ENCODE results near the gene LRRC2. TPM values are rescaled to one million over a fixed set of nuclear protein-coding genes. Genes with fewer than 3 reads are reported as not detected.

The LRRC2 gene
- total RNA-seq, 1 experiment from 2014 or later = 0.26 TPM

DNA sequence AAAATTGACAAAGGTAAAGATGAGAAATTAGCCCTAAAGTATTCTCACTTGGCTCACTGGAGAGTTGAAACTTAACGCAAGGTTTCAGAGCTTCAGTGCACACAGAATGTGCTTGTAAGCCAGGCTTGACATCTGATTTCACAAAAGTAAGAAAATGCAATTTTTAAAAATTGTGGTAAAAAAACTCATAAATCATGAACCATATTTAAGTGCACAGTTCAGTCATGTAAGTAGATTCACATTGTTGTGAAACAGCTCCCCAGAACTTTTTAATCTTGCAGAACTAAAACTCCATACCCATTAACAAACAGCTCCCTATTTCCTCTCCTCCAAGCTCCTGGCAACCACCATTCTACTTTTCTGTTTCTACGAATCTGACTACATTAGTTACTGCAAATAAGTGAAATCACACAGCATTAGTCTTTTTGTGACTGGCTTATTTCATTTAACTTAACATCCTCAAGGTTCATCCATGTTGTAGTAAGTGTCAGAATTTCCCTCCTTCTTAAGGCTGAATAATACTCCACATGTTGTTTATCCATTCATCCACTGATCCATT lies 53.8 kb downstream of the LRRC2 start:
- POLR2A ChIA-PET (ENCODE audit: unreplicated experiment) = no interaction called here
- Histone ChIP-seq H3K36me3 (ENCODE audit: low read depth, low read length) (no peaks in the 10 kb centered on the region), H3F3A (ENCODE audit: low read length, unreplicated experiment) (peaks cover 6% of the 10 kb centered on the region), H3K9ac (ENCODE audit: low read length) (no peak overlapping the region), H3K79me2 (ENCODE audit: low read length) (no peaks in the 10 kb centered on the region), H3K4me3 (ENCODE audit: low read length) (no peak overlapping the region), H2AFZ (ENCODE audit: low read length) (0 out of 2 replicates have a peak overlapping the region, but pooled peaks have one; percentile 21), H3K4me2 (ENCODE audit: low read length) (no peak overlapping the region), H3K27ac (ENCODE audit: low read length) (no peak overlapping the region), H3K9me3 (ENCODE audit: low read length) (no peaks in the 10 kb centered on the region), H3K4me1 (ENCODE audit: insufficient read depth, low read length) (peaks cover 14% of the 10 kb centered on the region), H3K9me2 (replicated peaks; ENCODE audit: low read length) (no peaks in the 10 kb centered on the region), H3K27me3 (ENCODE audit: low read length) (no peaks in the 10 kb centered on the region), H4K20me1 (ENCODE audit: low read length) (no peaks in the 10 kb centered on the region)
- TF ChIP-seq EZH2 (IDR thresholded peaks at IDR 0.05; ENCODE audit: low read length, unreplicated experiment) (no peak), EZH2phosphoT487 (IDR thresholded peaks at IDR 0.05; ENCODE audit: borderline replicate concordance, low read length) (no peak)
- TF ChIP-seq, protein P1, sequence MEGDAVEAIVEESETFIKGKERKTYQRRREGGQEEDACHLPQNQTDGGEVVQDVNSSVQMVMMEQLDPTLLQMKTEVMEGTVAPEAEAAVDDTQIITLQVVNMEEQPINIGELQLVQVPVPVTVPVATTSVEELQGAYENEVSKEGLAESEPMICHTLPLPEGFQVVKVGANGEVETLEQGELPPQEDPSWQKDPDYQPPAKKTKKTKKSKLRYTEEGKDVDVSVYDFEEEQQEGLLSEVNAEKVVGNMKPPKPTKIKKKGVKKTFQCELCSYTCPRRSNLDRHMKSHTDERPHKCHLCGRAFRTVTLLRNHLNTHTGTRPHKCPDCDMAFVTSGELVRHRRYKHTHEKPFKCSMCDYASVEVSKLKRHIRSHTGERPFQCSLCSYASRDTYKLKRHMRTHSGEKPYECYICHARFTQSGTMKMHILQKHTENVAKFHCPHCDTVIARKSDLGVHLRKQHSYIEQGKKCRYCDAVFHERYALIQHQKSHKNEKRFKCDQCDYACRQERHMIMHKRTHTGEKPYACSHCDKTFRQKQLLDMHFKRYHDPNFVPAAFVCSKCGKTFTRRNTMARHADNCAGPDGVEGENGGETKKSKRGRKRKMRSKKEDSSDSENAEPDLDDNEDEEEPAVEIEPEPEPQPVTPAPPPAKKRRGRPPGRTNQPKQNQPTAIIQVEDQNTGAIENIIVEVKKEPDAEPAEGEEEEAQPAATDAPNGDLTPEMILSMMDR (conservative IDR thresholded peaks at IDR 0.05; ENCODE audit: low read depth, low read length) = no peak
- intact Hi-C loops (cut with micrococcal nuclease) = no loop called here
- CTCF ChIA-PET = interaction anchor here (0.6 kb wide), 1 partner anchor 46 kb away, joined by 8 read pairs; no protein-coding TSS in a partner anchor
- DNase-seq (no peak), ATAC-seq (no peak)
- no TSS peak for BruUV-seq (replicated peaks)

GRCh38 chr3:46509661-46510187 lies 56.4 kb downstream of the LRRC2 start:
- no peak for TF ChIP-seq EZH2 (IDR thresholded peaks at IDR 0.05; ENCODE audit: low read length, unreplicated experiment)
- TF ChIP-seq, protein P1 (conservative IDR thresholded peaks at IDR 0.05; ENCODE audit: low read depth, low read length) = no peak
- no peak for TF ChIP-seq EZH2phosphoT487 (IDR thresholded peaks at IDR 0.05; ENCODE audit: borderline replicate concordance, low read length)
- Histone ChIP-seq H3K36me3 (ENCODE audit: low read depth, low read length) (no peaks in the 10 kb centered on the region), H3K4me3 (ENCODE audit: low read length) (no peak overlapping the region), H3F3A (ENCODE audit: low read length, unreplicated experiment) (no peaks in the 10 kb centered on the region), H3K4me2 (ENCODE audit: low read length) (no peak overlapping the region), H3K9ac (ENCODE audit: low read length) (no peak overlapping the region), H3K4me1 (ENCODE audit: insufficient read depth, low read length) (no peaks in the 10 kb centered on the region), H3K9me3 (ENCODE audit: low read length) (no peaks in the 10 kb centered on the region), H3K79me2 (ENCODE audit: low read length) (no peaks in the 10 kb centered on the region), H3K27ac (ENCODE audit: low read length) (no peak overlapping the region), H3K9me2 (replicated peaks; ENCODE audit: low read length) (no peaks in the 10 kb centered on the region), H3K27me3 (ENCODE audit: low read length) (no peaks in the 10 kb centered on the region), H4K20me1 (ENCODE audit: low read length) (no peaks in the 10 kb centered on the region), H2AFZ (ENCODE audit: low read length) (no peak overlapping the region)
- ChIA-PET POLR2A (ENCODE audit: unreplicated experiment) (no interaction called here), CTCF (no interaction called here)
- DNase-seq (no peak), ATAC-seq (no peak)
- intact Hi-C loops (cut with micrococcal nuclease) = no loop called here
- BruUV-seq (replicated peaks) = no TSS peak

DNA sequence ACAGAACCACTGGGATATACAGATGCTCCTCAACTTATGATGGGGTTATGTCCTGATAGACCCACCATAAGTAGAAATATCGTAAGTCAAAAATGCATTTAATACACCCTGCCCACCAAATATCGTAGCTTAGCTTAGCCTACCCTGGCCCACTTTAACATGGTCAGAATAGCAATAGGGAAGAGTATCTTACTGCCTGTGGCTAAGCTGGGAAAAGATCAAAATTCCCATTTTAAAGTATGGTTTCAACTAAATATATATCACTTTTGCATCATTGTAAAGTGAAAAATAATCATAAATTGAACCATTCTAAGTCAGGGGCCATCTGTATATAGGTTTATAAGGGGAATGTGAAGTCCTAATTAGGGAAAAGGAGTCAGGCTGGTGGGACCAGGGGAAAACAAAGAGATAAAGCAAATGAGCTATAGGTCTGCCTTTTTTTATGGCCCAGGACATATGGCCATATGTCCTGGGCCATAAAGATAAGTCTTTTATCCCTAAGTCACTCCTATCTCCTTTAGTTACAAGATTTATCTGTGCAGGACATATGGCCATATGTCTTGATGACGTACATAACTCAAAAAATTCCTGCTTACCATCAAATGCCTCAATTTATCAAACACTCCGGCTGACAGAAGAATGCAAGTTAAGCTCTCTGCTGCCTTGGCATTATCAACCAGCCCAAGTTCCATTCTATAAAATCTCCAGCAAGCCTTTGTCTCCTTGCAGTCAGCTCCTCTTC lies 57.1 kb downstream of the LRRC2 start:
- intact Hi-C loops (cut with micrococcal nuclease) = no loop called here
- ChIA-PET POLR2A (ENCODE audit: unreplicated experiment) (no interaction called here), CTCF (no interaction called here)
- H2AFZ ChIP-seq (ENCODE audit: low read length) = no peak overlapping the region
- no peaks in the 10 kb centered on the region for H3K4me1 ChIP-seq (ENCODE audit: insufficient read depth, low read length)
- H3K9ac ChIP-seq (ENCODE audit: low read length) = no peak overlapping the region
- ATAC-seq (no peak), DNase-seq (no peak)
- no peaks in the 10 kb centered on the region for H3K27me3 ChIP-seq (ENCODE audit: low read length)
- TF ChIP-seq, protein P1 (conservative IDR thresholded peaks at IDR 0.05; ENCODE audit: low read depth, low read length) = no peak
- TF ChIP-seq EZH2 (IDR thresholded peaks at IDR 0.05; ENCODE audit: low read length, unreplicated experiment) = no peak
- TF ChIP-seq EZH2phosphoT487 (IDR thresholded peaks at IDR 0.05; ENCODE audit: borderline replicate concordance, low read length) = no peak
- H3K36me3 ChIP-seq (ENCODE audit: low read depth, low read length) = no peaks in the 10 kb centered on the region
- no TSS peak for BruUV-seq (replicated peaks)
- H3K9me3 ChIP-seq (ENCODE audit: low read length) = no peaks in the 10 kb centered on the region
- H3K4me2 ChIP-seq (ENCODE audit: low read length) = no peak overlapping the region
- H4K20me1 ChIP-seq (ENCODE audit: low read length) = no peaks in the 10 kb centered on the region
- H3K9me2 ChIP-seq (replicated peaks; ENCODE audit: low read length) = no peaks in the 10 kb centered on the region
- H3F3A ChIP-seq (ENCODE audit: low read length, unreplicated experiment) = no peaks in the 10 kb centered on the region
- H3K79me2 ChIP-seq (ENCODE audit: low read length) = no peaks in the 10 kb centered on the region
- no peak overlapping the region for H3K27ac ChIP-seq (ENCODE audit: low read length)
- H3K4me3 ChIP-seq (ENCODE audit: low read length) = no peak overlapping the region

Data from PC-3 (cell line).